Neural progenitor cell (in vitro differentiated cells): ENCODE results near the gene CCDC70. TPM values are rescaled to one million over a fixed set of nuclear protein-coding genes. Genes with fewer than 3 reads are reported as not detected.
A peak's percentile ranks its signal among the peaks of the same experiment; 100 is the strongest.

Experiments
- DNase-seq: peaks from one replicate; pipeline ENCODE4 v3.0.0-alpha.2; 2016; ENCODE audit warnings: low spot score
- H2AFZ ChIP-seq: fragments of 200-600 bp; sonication (generic); replicated peaks from 2 replicates; pipeline ENCODE4 v1.6.1; 2016; ENCODE audit warnings: antibody characterized with exemption
- H3F3A ChIP-seq: fragments of 200-600 bp; sonication (generic); 2 replicates; pipeline ENCODE4 v1.6.1; 2016; ENCODE audit warnings: antibody characterized with exemption, low read depth
- H3K27ac ChIP-seq: fragments of 200-600 bp; sonication (generic); 2 replicates; pipeline ENCODE4 v1.5.1; 2016; ENCODE audit warnings: mild to moderate bottlenecking
- H3K27me3 ChIP-seq: fragments of 200-600 bp; sonication (generic); 2 replicates; pipeline ENCODE4 v1.6.1; 2016; ENCODE audit warnings: mild to moderate bottlenecking, moderate library complexity
- H3K36me3 ChIP-seq: fragments of 200-600 bp; sonication (generic); 2 replicates; pipeline ENCODE4 v1.5.1; 2016
- H3K4me1 ChIP-seq: fragments of 200-600 bp; sonication (generic); 2 replicates; pipeline ENCODE4 v1.6.1; 2016; ENCODE audit warnings: mixed run types
- H3K4me2 ChIP-seq: fragments of 200-600 bp; sonication (generic); 2 replicates; pipeline ENCODE4 v1.6.1; 2016
- H3K4me3 ChIP-seq: fragments of 200-600 bp; sonication (generic); 2 replicates; pipeline ENCODE4 v1.5.1; 2016
- H3K79me2 ChIP-seq: fragments of 200-600 bp; sonication (generic); 2 replicates; pipeline ENCODE4 v1.6.1; 2016; ENCODE audit warnings: low read depth
- H3K9ac ChIP-seq: fragments of 200-600 bp; sonication (generic); 2 replicates; pipeline ENCODE4 v1.6.1; 2016
- H3K9me3 ChIP-seq: fragments of 200-600 bp; sonication (generic); 2 replicates; pipeline ENCODE4 v1.5.1; 2016; ENCODE audit warnings: low read depth
- H4K20me1 ChIP-seq: fragments of 200-600 bp; sonication (generic); 2 replicates; pipeline ENCODE4 v1.6.1; 2016; ENCODE audit warnings: low read depth
- H3K27ac Mint-ChIP-seq: 3 replicates; pipeline ENCODE4 v1.8.0; 2021; ENCODE audit warnings: mixed read lengths
- H3K27me3 Mint-ChIP-seq: 2 replicates; pipeline ENCODE4 v1.8.0; 2022; ENCODE audit warnings: low read depth, mild to moderate bottlenecking, inconsistent platforms, moderate library complexity, mixed read lengths; ENCODE audit not compliant: insufficient read depth
- H3K36me3 Mint-ChIP-seq: 3 replicates; pipeline ENCODE4 v1.8.0; 2021; ENCODE audit warnings: mixed read lengths
- H3K4me1 Mint-ChIP-seq: 3 replicates; pipeline ENCODE4 v1.8.0; 2021; ENCODE audit warnings: mixed read lengths
- H3K4me3 Mint-ChIP-seq: 3 replicates; pipeline ENCODE4 v1.8.0; 2021; ENCODE audit warnings: mild to moderate bottlenecking, moderate library complexity, mixed read lengths
- H3K9me3 Mint-ChIP-seq: 3 replicates; pipeline ENCODE4 v1.8.0; 2020; ENCODE audit warnings: mixed read lengths
- CTCF ChIP-seq: fragments of 200-600 bp; sonication (generic); IDR thresholded peaks from 2 replicates; pipeline ENCODE4 v1.5.1; 2017; ENCODE audit warnings: antibody characterized with exemption, mild to moderate bottlenecking
- EZH2 ChIP-seq: fragments of 200-600 bp; sonication (generic); IDR thresholded peaks from 2 replicates; pipeline ENCODE4 v1.6.1; 2017; ENCODE audit warnings: antibody characterized with exemption, mild to moderate bottlenecking, moderate library complexity
- EZH2phosphoT487 ChIP-seq: fragments of 200-600 bp; sonication (generic); IDR thresholded peaks from 2 replicates; pipeline ENCODE4 v1.6.1; 2017; ENCODE audit warnings: antibody characterized with exemption
- total RNA-seq: library from RNA; depleted of rRNA; stranded (reverse); fragments of >200 nt; gene quantifications from 2 replicates; pipeline ENCODE4 v1.2.3, GENCODE V29; 2015; ENCODE audit warnings: low replicate concordance

Gene CCDC70
- total RNA-seq, 1 donor from 2014 or later, result not detected

GRCh38 chr13:51895906-51896888 lies 34.4 kb downstream of the CCDC70 start:
- no peaks in the 10 kb centered on the region for H3K9me3 ChIP-seq
- Mint-ChIP-seq H3K4me3 (no peak overlapping the region), H3K4me1 (peaks cover 16% of the 10 kb centered on the region), H3K9me3 (peaks cover 3% of the 10 kb centered on the region), H3K27ac (peak overlapping the region; percentile 27), H3K36me3 (no peaks in the 10 kb centered on the region), H3K27me3 (no peaks in the 10 kb centered on the region)
- no peak for TF ChIP-seq EZH2phosphoT487
- TF ChIP-seq CTCF, result peak; percentile 90
- TF ChIP-seq EZH2, result no peak
- no peak overlapping the region for H3K27ac ChIP-seq
- no peaks in the 10 kb centered on the region for H3F3A ChIP-seq
- H3K4me2 ChIP-seq, result peak overlapping the region; percentile 12
- H4K20me1 ChIP-seq, result no peaks in the 10 kb centered on the region
- no peak overlapping the region for H3K4me3 ChIP-seq
- peak; percentile 74 for DNase-seq
- no peaks in the 10 kb centered on the region for H3K27me3 ChIP-seq
- no peaks in the 10 kb centered on the region for H3K79me2 ChIP-seq
- H3K9ac ChIP-seq, result no peak overlapping the region
- H3K4me1 ChIP-seq, result peaks cover 12% of the 10 kb centered on the region
- no peaks in the 10 kb centered on the region for H3K36me3 ChIP-seq
- peak overlapping the region; percentile 35 for H2AFZ ChIP-seq

GRCh38 chr13:51900471-51900870 lies 38.7 kb downstream of the CCDC70 start:
- H3K4me3 ChIP-seq, result no peak overlapping the region
- H3K27ac Mint-ChIP-seq, result no peak overlapping the region
- no peaks in the 10 kb centered on the region for H3K36me3 Mint-ChIP-seq
- TF ChIP-seq EZH2 (no peak), CTCF (no peak), EZH2phosphoT487 (no peak)
- DNase-seq, result no peak
- peaks cover 10% of the 10 kb centered on the region for H3K4me1 ChIP-seq
- H3K9ac ChIP-seq, result no peak overlapping the region
- no peak overlapping the region for H3K27ac ChIP-seq
- no peaks in the 10 kb centered on the region for H3K9me3 ChIP-seq
- no peak overlapping the region for H3K4me3 Mint-ChIP-seq
- H3K27me3 Mint-ChIP-seq, result no peaks in the 10 kb centered on the region
- H3K4me2 ChIP-seq, result no peak overlapping the region
- H3K27me3 ChIP-seq, result no peaks in the 10 kb centered on the region
- no peaks in the 10 kb centered on the region for H3K9me3 Mint-ChIP-seq
- H4K20me1 ChIP-seq, result no peaks in the 10 kb centered on the region
- no peaks in the 10 kb centered on the region for H3K36me3 ChIP-seq
- peaks cover 7% of the 10 kb centered on the region for H3K4me1 Mint-ChIP-seq
- no peak overlapping the region for H2AFZ ChIP-seq
- no peaks in the 10 kb centered on the region for H3K79me2 ChIP-seq
- H3F3A ChIP-seq, result no peaks in the 10 kb centered on the region

- H3K9me3 ChIP-seq, result no peaks in the 10 kb centered on the region
- no peak overlapping the region for H2AFZ ChIP-seq
- TF ChIP-seq EZH2, result no peak
- H3K27ac Mint-ChIP-seq, result no peak overlapping the region
- H3K9ac ChIP-seq, result no peak overlapping the region
- H3K79me2 ChIP-seq, result no peaks in the 10 kb centered on the region
- no peak overlapping the region for H3K27ac ChIP-seq
- no peaks in the 10 kb centered on the region for H3K27me3 ChIP-seq
- H3K27me3 Mint-ChIP-seq, result no peaks in the 10 kb centered on the region
- no peak overlapping the region for H3K4me2 ChIP-seq
- no peaks in the 10 kb centered on the region for H3K36me3 Mint-ChIP-seq
- no peaks in the 10 kb centered on the region for H3K36me3 ChIP-seq
- no peak overlapping the region for H3K4me3 ChIP-seq
- no peaks in the 10 kb centered on the region for H3K9me3 Mint-ChIP-seq
- peaks cover 5% of the 10 kb centered on the region for H3K4me1 Mint-ChIP-seq
- H4K20me1 ChIP-seq, result no peaks in the 10 kb centered on the region
- peaks cover 6% of the 10 kb centered on the region for H3K4me1 ChIP-seq
- no peaks in the 10 kb centered on the region for H3F3A ChIP-seq
- DNase-seq, result no peak
- H3K4me3 Mint-ChIP-seq, result no peak overlapping the region
Observed at GRCh38 chr13:51902776-51903175, 41.0 kb downstream of the CCDC70 start.

- Histone ChIP-seq H2AFZ (peak overlapping the region; percentile 34), H3K9ac (no peak overlapping the region), H3K4me3 (no peak overlapping the region), H3F3A (no peaks in the 10 kb centered on the region), H3K27me3 (no peaks in the 10 kb centered on the region), H3K36me3 (no peaks in the 10 kb centered on the region), H3K9me3 (no peaks in the 10 kb centered on the region), H3K4me1 (peaks cover 6% of the 10 kb centered on the region), H4K20me1 (no peaks in the 10 kb centered on the region), H3K4me2 (no peak overlapping the region), H3K27ac (no peak overlapping the region), H3K79me2 (no peaks in the 10 kb centered on the region)
- Mint-ChIP-seq H3K27me3 (no peaks in the 10 kb centered on the region), H3K4me1 (peaks cover 19% of the 10 kb centered on the region), H3K27ac (peak overlapping the region; percentile 42), H3K36me3 (peaks cover 2% of the 10 kb centered on the region), H3K4me3 (no peak overlapping the region), H3K9me3 (peaks cover 2% of the 10 kb centered on the region)
- TF ChIP-seq CTCF (no peak), EZH2 (no peak), EZH2phosphoT487 (no peak)
- DNase-seq, result no peak
Observed at GRCh38 chr13:51905787-51906186, 44.0 kb downstream of the CCDC70 start.
